HG03045 (cell line): ENCODE measurements around the gene PTPRB.

Source experiments
- ATAC-seq: cut with Tn5 transposase; IDR thresholded peaks from one replicate; pipeline ENCODE4 v1.9.1; 2021; ENCODE audit warnings: mild to moderate bottlenecking, moderate library complexity; ENCODE audit not compliant: unreplicated experiment

The PTPRB gene

DNA sequence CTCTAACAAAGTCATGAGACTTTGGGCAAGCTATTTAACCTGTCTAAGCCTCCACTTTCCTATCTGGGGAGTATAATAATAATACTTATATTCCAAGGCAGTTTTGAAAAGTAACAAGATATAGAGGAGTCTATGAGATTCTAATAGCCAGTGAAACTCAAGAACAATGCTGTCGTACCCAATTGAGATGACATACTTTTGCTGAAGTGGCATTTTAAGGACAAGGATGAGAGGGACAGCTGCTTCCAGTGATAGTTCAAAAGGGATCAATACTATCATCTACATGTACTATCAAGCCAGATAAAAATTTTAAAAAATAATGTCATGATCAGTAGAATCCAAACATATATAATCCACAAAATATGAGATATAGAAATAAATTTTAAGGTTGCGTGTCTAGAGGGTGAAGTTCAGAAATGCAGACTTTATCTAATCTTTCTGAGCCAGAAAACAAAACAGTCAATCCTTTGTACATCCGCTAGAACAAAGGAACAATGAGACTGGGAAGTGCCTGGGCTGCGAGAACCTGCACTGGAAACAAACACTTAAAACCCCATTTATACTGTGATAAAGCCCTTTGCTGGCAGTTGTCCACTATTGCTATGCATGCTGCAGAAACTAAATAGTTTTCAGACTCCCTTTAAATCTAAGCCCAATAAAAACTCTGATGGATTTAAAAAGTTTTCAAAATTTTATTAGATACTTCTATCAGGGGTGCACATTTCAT is 38.6 kb downstream of the PTPRB start:
- ATAC-seq, result no peak

DNA sequence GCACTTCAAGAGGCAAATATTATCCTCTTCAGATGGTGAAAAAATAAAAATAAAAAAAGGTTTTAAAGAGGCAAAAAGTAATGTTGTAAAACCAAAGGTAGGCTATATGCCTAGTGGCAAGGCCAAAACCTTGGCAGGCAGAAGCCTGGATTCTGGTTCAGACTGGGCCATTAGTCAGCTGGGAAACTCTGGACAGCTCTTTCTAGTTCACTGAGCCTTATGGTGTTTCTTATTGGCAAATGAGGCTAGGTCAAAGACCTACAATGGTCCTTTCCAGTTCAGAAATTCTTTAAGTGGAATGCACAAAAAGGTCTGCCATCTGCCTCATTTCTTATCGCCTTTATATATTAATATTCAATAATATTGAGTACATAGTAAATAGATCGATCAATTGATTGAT is 44.6 kb downstream of the PTPRB start:
- ATAC-seq, result no peak

DNA sequence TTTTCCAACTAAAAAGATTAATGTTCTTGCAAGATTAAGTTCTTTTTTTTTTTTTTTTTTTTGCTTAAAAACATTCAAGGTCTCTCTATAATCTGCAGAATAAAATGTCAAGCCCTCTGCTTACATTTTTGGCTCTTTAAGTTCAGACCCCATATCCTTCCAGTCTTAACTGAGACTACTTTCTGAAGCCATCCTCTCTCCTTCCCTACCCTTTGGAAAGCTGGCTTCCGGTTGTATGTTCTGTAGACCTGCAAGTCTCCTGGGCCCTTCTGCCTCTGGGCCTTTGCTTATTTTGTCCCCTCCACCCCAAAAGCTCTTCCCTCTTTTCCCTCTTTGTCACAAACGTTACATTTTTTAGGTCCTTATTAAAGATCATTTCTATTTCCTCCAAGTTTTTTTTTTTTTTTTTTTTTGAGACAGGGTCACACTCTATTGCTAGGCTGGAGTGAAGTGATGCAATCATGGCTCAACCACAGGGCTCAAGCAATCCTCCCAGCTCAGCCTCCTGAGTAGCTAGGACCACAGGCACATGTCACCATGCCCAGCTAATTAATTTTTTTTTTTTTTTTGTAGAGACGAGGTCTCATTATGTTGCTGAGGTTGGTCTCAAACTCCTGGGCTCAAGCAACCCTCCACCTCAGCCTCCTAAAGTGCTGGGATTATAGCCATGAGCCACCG is 46.5 kb downstream of the PTPRB start:
- no peak for ATAC-seq

DNA sequence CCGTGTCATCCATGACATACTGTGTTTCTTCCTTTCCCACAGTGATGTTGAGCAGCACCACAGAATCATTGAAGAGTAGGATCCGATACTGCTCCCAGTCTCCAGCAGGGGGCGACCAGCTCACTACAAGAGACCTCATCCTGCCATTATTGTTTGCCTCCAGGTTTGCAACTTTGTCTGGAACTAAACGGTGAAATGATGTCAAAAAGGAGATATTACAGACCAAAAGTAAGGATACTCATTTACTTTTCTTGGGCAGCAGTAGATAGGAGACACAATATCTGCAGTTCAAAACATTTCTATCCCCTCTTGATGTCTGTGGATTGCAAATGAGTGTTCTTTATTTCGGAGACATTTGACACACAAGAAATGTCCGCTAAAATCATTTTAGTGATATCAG is 47.2 kb downstream of the PTPRB start:
- ATAC-seq, result peak; percentile 81

DNA sequence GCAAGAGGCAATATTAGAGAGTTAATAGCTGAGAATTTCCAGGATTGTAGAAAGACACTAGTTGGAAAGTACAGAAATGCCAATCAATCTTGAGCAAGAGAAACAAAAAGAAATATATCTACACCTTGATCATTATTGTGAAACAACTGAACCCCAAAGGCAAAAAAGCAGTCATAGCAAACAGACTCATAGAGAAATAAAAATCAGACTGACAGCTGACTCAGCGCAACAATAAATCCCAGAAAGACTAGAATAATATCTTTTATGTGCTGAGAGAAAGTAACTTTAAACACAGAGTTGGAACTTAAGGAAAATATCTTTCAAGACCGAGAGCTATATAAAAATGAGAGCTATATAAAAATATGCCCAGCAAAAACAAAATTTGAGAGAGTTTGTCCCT is 52.9 kb downstream of the PTPRB start:
- no peak for ATAC-seq

DNA sequence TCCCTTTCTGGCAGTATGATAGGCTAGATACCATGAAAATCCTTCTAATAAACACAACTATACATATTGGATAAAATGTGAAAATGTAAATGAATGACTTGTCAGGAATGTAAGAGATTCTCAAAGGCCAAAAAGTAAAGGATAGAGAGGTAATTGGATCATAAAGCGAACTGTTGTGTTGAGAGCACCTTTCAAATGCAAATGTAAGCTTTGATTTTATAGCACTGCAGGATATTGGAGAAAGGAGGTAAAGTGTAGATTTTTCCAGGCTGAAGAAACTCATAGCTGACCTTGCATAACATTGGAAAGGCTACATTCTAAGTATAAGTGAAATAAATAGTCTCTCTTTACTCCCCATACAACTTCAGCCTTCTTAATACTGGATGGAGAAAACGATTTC is 54.0 kb downstream of the PTPRB start:
- no peak for ATAC-seq

DNA sequence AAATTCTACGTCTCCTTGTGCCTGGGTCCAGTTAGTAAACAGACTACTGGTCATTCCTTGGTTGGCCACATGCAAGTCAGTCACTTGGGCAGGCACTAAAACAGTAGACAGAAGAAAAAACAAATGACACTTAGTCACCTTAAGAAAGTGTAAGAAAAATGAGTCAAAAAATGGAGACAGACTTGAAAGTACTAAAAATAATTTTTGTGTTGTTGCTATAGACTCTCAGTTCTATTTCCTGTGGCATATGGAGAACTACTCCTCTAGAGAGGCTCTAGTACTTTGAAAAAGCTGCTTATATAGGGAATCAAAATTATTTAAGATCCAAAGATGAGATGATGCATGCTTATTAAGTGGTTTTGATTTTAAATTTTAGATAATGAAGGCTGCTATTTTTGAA is 56.0 kb downstream of the PTPRB start:
- no peak for ATAC-seq

DNA sequence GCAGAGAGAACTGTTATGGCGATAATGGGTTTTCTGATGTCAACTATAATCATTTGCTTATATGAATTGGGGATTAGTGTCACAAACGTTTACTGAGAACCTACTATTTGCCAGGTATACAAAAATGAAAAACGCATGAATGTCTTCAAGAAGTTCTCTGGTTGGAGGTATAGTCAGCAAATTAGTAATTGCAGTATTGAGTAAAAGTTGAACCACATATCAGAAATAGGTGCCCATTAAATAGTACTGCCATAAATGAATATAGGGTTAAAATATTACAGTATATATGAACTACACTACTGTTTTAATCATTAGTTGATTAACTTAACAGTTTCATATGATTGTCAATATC is 60.0 kb downstream of the PTPRB start:
- no peak for ATAC-seq

DNA sequence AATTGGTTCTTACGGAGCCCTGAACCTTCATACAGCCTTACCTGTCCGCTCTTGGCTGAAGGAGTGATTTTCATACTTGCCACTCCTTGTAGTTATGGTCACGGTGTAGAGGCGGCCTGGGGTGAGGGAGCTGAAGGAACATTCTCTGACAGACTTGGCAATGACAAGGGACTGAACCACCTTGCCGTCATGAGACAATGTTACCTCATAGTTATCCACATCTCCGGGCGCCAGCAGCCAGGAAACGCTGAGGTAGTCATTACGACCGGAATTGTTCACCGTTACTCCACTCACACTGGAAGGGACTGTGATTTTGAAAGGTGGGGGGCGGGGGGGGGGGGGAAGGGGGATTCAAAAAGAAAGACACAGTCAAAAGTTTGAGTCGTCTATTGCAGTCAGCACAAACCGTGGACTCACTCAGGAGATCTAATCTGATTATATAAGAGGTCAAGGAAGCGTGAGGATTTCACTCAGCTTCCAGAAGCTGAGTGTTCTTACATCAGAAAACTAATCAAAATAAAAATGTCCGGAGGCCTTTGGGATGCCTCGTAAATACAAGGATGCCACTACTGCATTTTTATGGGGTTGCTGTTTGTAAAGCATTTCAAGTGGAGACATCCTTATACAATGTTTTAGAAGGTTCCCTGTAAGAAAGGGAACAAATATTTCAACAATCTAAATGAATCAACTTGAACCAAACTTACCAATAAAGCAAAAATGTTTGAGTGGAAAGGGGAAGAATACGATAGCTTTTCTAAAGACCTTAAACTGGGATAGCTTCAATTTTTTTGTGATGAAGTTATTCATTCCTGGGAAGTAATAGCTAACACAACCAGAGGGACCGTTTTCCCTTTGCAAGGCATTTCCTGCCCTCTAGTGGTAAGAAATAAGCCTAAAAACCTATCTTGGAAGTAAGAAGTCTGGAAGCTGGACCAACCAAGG is 60.6 kb downstream of the PTPRB start:
- ATAC-seq, result peak; percentile 47

DNA sequence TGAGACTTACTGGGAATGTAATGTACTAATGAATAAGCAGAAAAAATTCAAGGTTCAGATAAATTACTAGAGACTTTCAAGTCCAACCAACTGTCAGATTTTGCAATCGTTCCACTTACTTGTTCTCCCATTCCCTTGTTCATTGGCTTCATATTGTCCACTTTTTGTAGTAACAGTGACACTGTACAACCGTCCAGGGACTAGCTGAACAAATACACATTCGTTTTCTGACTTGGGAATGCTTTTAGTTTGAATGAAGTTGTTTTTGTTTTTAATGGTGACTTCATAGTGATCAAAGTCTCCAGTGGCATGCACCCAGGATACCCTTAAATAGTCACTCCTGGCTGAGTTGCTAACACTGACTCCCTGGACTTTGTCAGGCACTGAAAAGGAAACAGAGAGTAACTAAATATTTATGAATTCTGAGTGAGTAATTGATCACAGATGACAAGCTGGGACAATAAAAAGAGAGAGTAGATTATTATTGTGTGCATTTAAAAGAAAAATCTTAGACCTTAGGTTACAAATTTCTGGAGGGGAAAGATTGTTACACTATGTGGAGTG is 65.4 kb downstream of the PTPRB start:
- no peak for ATAC-seq

DNA sequence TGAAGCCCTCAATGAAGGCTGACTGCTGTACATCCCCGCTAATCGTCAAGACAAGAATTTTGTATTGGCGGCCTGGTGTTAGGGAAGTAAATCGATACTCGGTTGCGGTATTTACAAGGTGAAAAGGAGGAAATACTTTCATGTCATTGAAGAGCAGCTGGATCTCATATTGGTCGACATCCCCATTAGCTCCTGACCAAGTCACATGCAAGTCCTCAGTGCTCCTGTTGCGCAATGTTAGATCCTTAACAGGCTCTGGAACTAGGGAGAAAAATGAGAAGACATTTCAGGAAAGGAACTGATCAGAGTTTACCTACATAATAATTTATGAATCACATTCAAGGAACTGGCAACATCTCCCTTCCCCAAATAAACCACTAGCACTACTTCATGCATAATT is 66.2 kb downstream of the PTPRB start:
- ATAC-seq, result no peak

DNA sequence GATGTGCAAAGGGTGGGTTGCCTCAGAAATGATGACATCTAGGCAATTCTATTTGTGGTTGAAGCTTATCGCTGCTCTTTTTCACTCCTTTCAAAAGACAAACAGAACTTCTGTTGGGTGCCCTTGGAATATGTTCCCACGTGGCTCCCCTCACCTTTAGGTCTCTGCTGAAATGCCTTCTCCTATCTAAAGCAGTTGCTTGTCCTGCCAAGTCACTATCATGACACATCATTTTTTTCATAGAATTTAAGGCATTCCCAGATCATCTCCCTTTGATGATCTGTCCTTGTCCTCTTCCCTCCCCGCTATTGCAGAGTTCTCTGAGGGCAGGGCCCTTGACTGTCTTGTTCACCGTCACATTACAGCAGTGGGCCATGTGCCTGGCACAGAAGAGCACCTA is 75.7 kb downstream of the PTPRB start:
- ATAC-seq, result no peak

DNA sequence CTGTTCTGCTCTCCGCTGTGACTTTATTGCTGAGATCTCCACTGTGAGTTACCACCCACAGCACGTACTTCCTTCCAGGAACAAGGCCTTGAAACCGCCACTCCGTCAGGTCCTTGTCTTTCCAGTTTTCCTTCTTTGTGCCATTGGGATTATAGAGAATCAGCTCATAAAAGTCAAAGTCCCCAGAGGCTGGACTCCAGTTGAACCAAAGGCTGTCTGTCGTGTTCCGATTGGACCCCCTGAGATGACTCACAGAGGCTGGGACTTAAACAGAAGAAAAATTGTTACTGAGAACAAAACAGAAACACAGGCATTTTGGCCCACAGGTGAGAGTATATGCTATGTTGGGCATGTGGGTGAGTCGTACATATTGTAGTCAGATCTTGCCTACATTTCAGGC is 76.6 kb downstream of the PTPRB start:
- no peak for ATAC-seq

DNA sequence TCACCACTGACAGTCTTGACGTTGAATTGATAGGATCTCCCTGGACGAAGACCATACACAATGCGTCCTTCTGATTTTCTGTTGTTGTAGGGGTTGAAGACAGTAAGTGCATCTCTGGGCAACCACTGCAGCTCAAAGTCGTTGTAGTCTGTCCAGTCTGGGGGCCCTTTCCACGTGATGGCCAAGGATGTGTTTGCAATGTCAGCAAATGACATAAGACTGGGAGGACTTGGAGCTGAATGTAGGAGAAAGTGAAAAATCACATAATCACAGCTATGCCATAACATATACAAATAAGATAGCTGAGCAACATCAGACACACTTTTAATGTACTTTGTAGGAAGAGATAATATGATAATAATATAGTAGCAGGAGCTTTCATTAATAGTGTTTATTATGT is 77.8 kb downstream of the PTPRB start:
- no peak for ATAC-seq

DNA sequence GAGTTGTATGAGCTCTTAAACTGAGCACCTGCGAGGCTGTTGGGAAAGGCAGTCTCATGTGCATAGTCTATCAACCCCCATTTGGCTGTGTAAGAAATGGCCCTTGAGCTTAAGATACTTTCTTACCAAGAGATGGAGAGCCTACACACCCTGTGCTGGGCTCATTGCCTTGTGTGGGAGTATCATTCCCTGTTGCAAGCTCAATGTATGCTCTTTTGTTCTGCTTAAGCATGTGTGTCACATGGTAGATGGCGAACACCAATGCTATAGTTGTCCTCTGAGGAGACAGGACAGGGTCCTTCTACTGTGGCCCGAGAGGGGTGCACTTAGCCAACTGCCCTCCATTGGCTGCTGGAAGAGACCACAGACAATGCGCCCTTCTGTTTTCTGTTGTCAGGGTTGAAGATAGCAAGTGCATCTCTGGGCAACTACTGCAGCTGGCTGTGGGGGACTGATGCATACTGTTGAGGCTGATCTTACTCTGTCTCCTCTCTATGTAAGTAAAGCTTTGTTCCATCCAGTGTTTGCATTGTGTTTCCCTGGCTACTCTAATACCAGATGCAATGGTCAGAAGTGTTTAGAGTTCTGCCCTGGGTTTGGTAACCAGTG is 79.5 kb downstream of the PTPRB start:
- no peak for ATAC-seq

DNA sequence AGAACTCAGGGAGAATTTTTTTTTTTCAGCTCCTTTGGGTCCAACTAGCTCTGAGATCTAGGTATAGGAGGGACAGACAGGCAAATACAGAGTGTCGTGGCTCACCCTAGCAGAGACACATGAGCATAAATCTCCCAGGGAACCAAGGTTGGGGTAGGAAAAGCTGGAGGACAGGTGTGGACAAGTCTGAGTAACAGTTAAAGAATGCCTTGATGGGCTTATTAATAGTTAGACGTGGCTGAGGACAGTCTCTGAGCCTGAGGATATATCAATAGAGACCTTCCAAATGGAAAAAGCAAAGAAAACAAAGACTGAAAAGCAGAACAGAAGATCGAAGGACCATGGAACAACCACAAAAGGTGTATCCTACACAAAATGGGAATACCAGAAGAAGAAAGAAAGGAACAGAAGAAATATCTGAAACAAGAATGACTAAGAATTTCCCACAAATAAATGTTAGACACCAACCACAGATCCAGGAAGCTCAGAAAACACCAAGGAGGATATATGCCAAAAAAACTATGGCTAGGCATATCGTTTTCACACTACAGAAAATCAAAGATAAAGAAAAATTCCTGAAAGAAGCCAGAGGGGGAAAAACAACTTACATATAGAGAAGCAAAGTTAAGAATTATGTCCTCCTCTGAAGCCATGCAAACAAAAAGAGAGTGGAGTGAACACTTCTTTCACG is 80.9 kb downstream of the PTPRB start:
- ATAC-seq, result no peak

DNA sequence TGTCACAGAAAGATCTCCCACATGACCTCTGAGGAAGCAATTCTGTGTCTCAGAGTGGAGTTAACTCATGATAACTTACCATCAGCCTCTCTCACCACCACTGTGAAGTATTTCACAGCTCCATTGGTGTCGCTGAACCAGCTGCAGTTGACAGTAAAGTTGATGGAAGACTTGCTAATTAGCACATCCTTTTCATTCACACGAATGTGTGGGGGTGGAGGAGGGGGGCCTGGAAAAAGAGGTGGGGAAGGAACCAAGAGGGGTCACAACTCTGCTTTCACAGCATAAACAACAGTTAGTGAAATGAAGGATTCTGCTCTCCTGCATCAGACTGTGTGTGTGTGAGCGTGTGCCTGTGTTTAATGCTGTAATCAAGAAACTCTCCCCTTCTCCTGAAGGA is 82.1 kb downstream of the PTPRB start:
- ATAC-seq, result no peak

DNA sequence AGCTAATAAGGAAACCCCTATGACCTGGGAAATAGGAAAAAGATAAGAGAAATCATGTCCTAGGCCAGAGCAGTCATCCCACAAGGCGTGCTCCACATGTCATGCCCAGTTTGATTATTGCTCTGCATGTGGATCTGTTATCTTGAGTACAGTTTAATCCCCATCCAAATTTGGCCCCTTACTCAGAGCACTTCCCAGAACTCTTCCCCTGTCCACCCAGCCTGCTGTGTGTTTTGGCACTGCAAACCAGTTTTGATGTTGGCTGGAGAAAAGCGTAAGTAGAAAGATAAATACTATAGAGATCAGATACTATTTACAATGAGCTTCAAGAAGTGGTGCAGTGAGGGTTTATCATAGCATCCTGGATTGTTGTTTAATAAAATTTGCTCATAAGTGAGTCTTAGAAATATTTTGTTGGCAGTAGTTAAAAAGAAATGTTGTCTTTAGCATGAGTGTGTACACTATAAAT is 83.8 kb downstream of the PTPRB start:
- ATAC-seq, result no peak

DNA sequence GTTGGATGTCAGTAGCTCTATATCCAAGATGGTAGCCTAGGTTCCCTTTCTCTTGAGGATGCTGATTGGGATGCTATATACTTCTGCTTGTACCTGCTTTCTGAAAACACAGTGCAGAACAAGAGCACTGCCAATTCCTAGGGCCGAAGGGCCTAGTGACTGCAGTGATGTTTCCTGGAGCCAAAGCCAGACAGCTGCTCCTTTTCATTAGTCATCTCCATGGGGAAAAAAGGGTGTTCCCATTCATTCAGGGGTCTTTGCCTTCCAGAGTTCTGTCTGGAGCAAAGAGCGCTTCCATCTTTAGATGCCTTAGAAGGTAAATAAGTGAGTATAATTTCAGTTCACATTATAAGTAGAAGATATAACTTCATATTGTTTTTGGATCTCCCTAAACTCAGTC is 85.5 kb downstream of the PTPRB start:
- ATAC-seq, result no peak

DNA sequence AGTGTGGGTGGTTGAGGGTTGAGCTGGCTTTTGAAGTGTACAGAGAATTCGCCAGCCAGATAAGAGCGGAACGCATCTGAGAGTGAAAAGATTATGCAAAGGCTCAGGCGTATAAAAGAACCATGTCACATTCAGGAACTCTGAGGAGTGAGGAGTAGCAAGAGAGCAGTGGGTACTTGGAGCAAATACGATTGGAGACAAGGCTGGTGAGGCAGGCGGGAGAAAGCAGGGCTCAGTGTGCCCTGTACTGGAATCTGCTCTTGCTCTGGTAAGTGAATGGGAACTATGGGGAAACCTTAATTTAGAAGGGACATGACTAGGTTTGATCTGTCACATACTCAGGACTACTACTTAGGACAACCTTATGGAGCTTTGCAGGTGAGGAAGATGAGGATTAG is 87.0 kb downstream of the PTPRB start:
- no peak for ATAC-seq
